COLO829 (cell line): Measurements from ENCODE around the gene BEST1.

ENCODE experiments used
- DNase-seq: peaks from one replicate; pipeline ENCODE4 v3.0.0; 2012; ENCODE audit warnings: low spot score

BEST1 gene

DNA sequence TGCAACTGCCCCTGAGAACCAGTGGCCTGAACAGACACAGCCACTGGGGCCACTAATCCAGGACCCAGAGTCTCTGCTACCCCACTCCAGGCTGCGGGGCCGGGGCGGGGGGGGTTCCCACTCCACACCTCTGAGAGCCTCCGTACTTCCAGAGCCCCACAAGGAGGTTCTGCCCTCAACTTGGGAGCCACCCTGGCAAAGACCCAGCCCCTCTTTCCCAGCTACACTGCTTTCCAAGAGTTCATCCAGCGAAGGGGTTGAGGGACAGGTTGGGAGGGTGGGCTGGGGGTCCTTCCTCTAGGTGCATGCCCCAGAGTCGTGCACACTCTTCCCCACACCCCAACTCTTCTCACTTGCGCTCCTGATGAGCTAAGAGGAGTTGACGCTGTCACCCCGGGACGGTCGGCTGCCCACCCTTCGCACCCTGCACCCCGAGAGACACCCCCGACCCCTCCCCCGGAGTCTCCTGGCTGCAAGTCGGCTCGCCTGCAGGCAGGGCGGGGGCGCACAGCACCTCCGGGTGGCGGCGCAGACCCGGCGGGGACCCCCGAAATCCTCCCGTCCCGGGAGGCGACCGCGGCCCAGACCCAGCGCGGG is 33.3 kb upstream of the BEST1 start:
- DNase-seq = no peak

DNA sequence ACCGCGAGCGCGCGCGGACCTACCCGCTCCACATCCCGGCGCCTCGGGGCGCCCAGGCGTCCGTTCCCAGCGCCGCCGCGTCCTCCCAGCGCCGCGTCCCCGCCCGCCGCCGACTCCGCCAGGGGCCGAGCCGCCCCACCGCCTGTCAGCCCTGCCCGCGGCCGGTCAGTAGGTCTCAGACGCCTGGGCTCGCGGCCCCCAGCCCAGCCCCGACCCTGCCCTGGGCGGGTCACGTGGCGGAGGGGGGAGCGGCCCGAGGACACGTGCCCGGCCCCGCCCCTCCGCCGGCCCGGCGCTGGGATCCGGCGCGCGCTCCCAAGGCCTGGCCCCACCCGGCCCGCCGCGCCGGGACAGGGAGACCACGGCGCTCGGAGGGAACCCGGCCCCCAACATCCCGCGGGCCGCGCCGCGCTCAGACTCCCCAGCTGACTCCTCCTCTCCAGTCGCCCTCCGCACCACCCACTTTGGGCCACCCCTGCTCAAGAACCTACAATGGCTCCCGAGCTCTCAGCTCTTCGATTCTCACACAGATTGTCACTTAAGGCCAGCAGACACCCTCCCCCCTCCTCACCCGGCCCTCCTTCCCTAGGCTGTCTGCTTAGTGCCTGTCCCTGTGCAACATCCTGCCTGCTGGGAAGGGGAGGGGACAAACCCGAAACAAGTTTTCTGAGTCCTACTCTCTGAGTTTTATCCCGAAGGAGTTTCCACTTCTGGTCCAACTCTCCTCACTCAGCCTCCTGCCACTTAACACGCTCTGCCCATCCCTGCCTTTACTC is 32.6 kb upstream of the BEST1 start, which contains the start of gene RAB3IL1:
Gene RAB3IL1, minus strand, starts transcription at position 233 of the 776 bp plus-strand sequence. Its CDS starts 199 bp downstream, at position 34.
- no peak for DNase-seq

DNA sequence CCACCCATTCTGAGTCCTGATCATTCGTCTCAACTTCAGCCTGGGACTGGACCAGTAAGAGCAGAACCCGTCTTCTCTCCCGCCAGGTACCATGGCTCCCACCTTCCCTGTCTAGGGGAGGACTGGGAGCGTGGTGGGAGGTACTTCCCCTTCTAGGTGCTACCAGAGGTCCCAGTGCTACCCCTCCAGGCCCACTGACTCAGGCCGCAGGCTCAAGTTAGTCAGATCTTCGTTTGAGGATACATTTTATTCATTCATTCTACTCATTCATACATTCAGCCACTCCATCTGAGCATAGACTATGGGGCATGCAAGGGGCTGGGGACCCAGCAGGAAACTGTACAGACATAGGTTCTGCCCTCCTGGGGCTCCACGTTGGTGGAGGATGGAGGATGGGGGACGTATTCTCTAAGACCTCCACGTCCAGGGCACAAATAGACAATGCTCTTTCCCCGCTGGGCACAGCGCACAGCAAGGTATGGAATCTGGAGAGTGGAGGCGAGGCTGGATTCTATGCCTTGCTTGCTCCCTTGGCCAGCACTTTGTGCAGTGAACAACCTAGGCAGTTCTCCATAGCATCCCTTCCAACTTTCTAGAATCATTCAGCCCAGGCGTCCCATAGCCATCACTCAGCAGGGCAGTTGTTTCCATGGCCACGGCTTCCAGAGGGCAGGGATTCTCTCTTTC is 31.8 kb upstream of the BEST1 start:
- no peak for DNase-seq

DNA sequence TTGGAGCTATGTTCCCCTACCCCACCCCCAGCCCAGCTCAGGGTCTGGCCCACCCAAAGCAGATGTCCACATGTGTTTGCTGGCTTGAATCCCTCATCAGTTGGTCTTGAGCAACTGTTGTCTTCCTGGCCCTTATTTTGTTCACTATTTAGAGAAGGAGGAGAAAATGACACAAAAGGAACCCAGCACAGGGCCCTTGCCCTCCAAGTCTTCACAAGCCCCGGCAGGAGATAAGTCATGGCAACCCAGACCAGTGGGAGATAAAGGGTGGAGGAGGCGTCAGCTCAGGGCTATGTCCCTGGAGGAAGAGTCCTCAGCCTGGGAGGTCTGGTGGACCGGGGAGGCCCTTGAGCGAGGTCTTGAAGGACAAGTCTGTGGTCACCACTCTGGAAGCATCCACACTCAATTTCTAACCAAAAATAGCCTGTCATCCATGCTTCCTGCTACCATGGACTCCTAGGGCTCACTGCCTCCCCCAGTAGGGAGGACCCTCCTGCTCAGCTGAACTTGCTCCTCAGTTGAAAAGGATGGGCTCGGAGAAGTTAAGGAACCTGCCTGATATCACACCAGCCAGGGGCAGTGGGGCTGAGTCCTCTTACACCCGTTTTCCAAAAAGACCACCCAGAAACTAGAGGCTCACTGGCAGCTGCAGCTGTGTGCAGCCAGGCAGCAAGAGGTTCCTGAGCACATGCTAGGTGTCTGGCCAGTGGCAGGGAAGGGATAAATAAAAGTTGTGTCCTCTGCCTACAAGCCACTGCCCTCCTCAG is 31.0 kb upstream of the BEST1 start:
- DNase-seq = no peak

DNA sequence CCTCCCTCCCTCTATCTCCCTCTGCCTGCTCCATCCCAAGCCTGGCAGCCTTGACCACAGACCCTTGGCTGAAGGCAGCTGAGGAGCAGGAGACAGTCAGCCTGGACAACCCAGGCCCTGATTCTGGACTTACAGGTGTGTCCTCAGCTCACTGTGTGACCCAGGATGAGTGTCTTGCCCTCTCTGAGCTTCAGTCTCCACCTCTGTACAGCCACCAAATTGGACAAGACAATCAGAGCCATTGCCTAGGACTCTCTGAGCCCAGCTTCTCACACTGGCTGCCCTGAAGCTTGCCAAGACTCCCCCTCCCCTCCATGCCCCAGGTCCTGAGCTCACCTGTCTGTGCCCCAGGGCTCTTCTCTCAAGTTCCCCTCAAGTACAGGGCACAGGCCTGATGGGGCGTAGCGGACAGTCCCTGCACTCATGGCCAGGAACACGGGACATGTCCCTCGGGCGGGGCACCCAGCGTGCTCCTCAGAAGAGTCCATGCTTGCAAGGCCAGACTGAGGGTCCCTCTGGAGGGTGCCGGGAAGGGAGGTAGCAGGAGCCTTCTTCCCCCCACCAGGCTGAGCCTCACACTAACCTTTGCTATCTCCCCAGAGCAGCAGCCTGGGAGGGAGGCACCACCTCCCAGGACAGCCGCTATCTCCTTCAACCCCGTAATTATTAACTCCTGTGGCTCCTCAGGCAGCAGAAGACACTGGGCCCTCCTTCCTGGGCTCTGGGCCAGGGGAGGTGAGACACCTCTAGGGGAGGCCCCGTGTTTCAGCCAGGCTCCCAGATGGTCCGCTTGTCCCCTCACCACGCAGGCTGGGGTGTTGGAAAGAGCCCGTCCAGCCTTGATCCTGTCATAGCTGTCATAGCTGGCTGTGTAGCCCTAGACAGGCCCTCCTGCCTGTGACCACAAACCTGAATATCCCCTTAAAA is 30.2 kb upstream of the BEST1 start:
- DNase-seq = no peak

DNA sequence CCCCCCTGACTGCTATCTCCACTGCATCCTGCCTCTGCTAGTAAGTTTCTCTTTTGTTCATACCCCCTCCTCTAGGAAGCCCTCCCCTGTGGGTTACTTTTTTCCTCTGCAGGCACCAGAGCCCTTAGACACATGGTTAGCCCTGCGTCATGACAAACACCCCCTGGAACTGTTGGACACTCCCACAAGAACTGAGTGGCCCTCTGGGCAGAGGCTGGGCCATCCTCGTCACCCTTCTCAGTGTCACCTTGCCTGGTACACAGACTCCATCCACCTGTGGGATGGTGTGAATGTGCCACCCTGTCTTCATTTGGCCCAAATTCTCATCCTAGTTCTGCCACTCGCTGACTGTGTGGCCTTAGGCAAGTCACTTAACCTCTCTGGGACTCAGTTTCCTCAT is 28.7 kb upstream of the BEST1 start:
- no peak for DNase-seq

DNA sequence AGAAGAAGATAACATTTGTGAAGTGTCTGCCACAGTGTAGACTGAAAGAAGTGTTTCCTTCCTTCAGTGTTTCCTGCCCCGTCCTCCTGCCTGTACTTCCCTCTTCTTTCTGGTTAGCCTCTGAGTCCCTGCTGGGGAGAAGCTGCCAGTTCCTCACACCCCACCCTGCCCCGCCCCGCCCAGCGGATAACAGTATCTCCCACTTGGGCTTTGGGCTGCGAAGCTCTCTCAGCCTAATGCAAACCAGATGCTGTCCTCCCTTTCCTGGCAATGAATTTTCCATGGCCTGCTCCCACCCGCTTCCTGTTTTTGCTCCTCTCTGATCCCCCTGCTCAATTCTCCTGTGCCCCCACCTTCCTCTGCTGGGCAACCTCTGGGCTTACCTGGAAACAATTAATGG is 27.6 kb upstream of the BEST1 start:
- no peak for DNase-seq

DNA sequence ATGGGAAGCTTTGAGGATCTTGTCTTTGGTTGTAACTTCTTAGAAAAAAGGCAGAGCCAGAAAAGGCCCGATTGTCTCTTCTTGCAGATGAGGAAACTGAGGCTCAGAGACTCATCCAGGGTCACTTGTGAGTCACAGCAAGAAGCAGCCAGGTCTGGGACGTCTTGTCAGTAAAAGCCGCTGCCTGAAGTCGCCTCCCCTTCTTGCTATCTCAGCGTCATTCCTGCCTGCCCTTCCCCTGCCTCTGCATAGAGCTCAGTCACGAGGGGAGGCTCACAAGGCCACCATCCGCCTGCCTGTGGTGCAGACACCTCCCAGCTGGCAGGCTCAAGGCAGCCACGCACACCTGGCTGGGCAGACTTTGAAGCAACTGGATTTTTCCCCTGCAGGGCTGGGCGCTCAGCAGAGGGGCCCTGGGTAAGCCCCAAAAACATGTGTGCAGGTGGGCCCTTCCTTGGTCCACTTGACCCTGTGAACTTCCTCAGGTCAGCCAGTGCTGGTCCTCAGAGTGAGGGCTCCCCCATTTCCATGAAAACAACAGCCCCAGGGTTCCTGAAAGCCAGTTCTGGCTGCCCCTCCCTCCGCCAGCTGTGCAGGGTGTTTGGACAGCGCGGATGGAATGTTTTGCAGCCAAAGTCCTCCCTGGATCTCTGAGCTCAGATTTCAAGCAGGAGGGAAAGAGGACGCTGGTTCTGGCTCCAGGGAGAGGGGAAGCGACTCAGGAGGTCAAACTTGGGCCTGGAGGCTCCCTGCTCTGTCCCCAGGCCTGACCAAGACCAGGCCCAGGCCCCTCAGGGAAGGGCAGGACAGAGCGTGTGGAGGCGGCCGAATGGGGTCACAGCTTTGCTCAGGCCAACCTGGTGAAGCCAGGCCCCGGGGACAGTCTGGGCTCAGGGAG is 26.7 kb upstream of the BEST1 start:
- no peak for DNase-seq

DNA sequence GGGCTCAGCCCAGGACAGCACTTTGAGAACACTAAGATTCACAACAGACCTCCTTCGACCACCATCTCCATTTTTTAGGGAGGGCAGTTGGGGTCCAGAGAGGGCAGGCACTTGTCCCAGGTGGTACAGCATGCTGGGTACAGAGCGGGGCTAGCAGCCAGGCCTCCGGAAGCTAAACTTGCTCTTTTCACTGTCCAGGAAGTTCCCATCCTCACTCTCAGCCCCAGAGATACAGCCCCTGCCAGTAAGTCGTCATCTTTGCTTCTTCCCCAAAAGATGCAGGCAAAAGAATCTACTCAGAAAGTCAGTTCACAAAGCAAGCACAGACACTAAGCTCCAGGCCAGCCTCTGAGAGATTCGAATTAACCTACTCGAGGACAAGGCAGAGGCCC is 26.1 kb upstream of the BEST1 start:
- DNase-seq = no peak

DNA sequence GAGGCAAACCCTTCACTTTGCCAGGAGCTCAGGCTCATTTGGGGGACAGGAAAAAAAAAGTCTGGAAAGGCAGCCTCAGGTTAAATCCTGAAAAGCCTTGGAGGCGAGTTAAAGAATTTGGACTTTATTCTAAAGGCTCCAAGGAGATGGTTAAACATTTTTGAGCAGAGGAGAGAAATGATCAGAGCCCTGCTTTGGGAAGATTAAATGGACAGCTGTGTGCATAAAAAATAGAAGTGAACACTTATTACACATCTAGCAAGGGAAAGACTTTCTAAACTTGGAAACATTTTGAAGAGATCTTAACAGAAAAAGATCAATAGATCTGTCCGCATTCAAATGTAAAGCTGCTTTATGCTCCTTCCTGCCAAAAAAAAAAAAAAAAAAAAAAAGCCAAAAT is 24.4 kb upstream of the BEST1 start:
- no peak for DNase-seq

DNA sequence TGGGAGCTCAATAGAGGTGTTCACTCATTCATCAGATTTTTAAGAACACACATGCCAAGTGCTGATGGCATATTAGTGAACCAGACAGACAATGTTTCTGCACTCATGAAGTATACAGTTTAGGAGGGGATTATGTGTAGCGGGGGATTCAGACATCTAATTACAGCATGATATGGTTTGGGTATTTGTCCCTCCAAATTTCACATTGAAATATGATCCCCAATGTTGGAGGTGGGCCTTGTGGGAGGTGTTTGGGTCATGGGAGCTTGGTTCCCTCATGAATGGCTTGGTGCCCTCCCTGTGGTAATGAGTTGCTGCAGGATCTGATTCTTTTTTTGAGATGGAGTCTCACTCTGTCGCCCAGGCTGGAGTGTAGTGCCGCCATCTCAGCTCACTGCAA is 23.9 kb upstream of the BEST1 start:
- DNase-seq = no peak

DNA sequence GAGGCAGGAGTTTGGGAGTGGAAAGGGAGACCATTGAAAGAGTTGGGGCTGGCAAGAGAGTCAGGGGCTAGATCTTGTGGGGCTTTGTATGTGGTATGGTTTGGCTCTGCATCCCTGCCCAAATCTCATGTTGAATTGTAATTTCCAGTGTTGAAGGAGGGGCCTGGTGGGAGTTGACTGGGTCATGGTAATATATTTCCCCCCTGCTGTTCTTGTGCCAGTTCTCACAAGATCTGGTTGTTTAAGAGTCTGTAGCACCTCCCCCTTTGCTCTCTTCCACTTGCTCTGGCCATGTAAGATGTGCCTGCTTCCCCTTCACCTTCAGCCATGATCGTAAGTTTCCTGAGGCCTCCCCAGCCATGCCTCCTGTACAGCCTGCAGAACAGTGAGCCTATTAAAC is 22.6 kb upstream of the BEST1 start:
- DNase-seq = no peak

DNA sequence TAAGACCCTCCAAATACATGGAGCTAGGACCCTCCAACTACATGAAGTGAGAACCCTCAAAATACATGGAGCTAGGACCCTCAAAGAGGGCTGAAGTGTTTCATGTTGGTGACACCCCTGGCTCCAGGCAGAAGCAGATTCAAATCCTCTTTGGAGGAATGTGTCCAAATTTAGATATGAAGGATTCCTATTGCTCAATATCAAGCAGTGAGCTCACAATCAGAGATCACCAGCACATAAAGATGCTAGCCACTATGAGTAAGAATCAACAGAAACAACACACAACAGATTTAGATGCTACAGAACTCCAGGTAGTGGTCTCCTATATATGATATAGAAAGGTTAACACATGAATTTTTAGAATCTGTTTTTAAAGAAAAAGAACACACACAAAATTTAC is 21.5 kb upstream of the BEST1 start:
- no peak for DNase-seq

DNA sequence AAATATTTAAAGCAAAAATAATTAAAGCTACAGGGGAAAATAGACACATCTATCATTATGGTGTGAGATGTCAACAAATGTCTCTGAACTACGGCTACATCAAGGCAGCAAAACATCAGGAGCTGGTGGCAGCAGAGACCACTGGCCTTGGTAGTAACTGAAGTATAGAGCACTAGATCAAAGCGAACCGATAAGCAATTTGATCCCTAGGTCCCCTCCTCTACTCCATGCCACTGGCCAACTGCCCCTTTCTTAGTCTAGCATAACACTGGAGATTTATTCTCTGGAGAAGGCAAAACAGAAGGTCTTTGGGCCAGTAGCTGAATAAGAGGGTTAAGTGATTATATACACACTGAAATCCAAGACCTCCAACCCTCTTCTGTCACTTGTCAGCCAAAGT is 19.2 kb upstream of the BEST1 start:
- DNase-seq = no peak

DNA sequence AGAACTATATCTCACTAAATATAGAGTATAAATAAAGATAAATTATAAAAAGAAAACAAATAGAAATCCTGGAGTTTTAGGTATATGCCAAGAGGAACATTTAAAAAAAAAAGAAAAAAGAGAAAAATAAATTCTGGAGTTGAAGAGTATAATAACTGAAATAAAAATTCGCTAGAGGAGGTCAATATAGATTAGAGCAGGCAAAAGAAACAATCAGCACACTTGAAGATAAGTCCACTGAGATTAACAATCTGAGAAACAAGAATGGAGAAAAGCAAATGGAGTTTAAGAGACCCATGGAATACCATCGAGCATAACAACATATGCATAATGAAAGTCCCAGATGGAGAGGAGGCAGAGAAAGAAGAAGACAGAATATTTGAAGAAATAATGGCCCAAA is 14.3 kb upstream of the BEST1 start:
- no peak for DNase-seq

DNA sequence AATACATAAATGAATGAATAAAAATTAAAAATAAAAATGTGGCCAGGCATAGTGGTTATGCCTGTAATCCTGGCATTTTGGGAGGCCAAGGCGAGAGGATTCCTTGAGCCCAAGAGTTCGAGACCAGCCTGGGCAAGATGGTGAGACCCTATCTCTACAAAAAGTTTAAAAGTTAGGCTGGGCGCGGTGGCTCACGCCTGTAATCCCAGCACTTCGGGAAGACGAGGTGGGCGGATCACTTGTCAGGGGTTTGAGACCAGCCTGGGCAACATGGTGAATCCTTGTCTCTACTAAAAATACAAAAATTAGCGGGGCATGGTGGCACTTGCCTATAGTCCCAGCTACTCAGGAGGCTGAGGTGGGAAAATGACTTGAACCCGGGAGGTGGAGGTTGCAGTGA is 9.7 kb upstream of the BEST1 start:
- no peak for DNase-seq

DNA sequence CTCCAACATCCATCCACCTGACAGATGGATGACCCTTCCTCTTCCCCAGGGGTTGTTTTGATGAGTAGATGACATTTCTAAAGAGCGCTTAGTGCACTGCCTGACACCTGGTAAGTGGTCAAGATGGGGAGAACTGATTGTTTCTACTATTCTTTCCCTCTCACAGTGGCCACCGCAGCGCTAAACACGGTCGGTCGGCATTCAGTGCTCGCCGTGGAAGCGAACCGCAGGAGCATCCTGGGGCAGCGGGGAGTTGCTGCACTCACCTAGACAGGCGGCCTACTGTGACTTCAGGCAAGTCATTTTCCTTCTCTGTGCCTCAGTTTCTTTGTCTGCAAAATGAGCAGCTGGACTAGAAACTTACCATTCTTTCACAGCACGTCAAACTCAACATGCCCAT is 5.0 kb upstream of the BEST1 start:
- DNase-seq = no peak

DNA sequence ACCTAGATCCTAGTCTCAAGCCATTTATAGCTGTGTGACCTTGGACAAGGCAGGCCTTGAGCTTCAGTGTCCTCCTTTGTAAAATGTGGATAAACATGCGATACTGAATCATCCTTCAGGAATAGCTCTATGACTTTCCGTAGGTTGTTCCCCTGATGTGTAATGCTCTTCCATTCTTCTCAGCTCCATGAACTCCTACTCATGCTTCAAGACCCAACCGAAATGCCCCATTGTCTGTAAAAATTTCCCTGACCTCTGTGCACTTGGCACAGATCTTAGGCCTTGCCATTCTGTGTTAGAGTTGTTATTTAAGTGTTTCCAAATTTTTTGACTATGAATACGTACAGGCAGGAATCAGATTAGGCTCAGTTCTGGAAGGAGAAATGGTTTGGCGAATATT is 3.3 kb upstream of the BEST1 start:
- DNase-seq = peak; percentile 40

DNA sequence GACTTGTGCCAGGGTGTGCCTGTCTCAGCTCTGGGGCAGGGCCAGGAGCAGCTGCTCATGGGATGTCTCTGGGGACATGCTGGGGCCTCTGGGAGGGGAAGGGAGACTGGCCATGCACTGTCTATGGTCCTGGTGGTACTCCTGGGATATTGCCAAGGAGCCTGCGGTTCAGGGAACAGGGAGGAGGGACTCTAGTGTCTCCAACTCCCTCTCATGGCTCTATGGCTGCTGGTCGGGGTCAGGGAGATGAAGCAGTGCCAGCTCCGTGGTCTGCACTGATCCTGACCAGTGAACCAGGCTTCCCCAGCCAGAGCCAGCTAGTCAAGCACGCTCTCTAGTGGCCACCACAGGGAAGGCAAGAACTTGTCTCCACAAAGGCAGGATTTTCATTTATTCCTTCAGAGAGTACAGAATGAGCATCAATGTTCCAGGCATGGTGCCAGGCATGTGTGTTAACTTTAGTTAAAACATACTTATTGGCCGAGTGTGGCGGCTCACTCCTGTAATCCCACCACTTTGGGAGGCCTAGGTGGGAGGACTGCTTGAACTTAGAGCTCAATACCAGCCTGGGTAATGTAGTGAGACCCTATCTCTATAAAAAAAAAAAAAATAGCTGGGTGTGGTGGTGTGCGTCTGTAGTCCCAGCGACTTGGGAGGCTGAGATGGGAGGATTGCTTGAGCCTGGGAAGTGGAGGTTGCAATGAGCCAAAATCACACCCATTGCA is 2.5 kb upstream of the BEST1 start:
- DNase-seq = peak; percentile 93

DNA sequence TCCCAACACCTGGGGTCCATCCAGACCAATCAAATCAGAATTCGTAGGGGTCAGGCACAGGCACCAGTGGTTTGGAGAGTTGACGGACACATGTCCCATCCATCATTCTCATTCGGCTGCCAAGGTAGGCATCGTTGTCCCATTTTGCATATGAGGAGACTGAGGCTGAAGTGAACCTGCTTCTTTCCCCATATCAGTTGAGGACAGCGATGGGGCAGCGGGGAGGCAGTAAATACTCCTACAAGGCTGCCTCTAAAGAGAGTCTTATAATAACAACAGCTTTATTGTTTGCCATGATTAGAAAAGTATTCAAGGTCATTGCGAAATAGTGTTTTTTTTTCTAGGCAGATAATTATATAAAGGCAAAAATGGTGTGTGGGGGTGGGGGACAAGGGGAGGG is 1.6 kb upstream of the BEST1 start:
- DNase-seq = peak; percentile 81
